Measurements from ENCODE around the gene SRR.

The SRR gene

DNA sequence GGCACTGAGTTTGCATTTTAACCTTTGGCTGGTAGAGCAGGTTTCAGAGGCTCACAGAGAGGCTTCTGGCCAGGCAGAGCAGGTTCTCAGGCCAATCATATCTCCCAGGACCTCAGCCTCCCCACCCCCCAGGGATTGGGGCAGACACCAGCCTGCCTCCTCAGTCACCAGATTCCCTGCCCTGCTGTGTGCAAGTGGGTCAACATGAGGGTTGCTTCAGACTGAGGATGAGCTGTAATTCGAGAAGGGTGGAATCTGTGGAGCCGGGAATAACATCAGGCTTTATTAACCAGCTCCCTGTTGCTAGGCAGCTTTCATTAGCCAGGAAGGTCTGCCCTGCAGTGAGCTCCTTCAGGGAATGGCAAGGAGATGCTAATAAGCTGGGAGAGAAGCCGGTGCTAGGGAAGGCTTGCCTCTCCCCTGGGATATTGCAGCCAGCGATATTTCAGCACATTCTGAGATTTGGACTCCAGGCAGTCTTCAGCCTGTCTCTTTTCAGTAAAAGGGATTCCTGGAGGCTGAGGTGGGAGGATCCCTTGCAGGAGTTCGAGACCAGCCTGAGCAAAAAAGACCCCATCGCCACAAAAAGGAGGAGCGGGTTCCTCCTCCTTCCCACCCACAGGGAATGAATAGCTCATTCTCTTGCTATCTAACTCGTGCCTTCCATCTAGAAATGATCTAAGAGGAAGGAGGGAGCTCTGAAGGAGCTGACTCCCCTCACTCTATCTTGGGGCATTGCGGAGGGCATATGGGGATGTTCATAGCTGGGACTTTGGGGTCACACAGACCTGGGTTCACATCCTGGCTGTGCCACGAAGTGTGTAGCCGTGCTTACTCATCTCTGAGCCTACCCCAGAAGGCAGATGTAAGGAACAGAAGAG, 44.3 kb downstream of the SRR start:
- peak; percentile 93 for DNase-seq

DNA sequence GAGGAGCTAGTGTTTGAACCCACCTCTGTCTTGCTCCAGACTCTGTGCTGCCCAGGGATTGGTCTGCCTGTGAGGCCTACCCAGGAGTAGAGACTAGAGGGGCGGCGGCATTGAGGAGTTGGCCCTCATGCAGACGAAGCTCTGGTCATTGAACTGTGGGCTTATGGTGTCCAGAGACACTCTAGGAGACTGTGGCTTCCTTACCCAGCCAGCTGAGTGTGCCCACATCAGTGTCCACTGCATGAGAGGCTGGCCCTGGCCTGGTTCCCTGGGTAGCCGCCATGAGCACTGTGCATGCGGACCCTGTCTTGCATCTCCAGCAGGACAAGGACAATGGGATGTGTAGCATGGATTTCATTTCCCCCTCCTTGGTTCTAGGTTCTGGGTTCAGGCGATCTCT, 47.5 kb downstream of the SRR start:
- no peak for DNase-seq

DNA sequence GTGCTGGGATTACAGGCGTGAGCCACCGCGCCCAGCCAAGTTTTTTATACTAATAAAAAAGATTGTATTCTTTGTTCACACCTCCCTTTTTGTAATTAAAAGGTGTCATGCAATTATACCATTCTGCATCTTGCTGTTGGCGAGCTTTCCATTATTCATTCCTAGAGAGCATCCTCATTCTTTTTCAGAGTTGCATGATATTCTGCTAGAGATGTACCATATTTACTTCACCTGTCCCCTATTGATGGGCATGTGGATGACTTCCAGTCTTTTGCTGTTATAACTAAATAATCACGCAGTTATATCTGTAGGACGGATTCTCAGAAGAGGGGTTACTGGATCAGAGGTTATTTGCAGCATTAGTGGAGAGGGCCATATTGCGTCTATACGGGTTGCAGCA, 50.6 kb downstream of the SRR start:
- no peak for DNase-seq

- DNase-seq, result no peak
Measured at GRCh38 chr17:2357237-2357636, 53.5 kb downstream of the SRR start.

DNA sequence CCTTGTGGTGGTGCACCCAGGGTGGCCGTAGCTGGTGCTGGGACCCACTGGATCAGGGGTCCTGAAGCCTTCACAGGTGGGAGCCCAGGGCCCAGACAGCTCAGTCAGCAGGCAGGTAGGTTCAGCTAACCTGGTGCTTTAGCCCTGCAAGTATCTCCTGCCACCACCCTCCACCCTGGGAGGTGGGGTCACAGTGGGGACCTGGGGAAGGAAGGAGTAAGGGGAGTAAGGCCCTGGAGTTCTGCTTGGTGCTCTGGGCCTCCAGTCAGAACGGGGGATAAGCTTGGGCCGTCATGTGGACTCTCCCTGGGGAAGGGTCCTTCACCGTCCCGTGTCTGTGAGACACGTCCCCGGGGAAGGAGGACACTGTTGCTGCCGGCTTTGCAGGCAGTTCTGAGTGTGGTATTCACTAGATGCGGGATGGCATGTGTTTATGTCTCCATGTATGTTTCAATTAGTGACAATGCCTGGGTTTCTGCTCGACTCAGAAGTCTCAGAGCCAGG, 54.2 kb downstream of the SRR start:
- DNase-seq, result no peak

DNA sequence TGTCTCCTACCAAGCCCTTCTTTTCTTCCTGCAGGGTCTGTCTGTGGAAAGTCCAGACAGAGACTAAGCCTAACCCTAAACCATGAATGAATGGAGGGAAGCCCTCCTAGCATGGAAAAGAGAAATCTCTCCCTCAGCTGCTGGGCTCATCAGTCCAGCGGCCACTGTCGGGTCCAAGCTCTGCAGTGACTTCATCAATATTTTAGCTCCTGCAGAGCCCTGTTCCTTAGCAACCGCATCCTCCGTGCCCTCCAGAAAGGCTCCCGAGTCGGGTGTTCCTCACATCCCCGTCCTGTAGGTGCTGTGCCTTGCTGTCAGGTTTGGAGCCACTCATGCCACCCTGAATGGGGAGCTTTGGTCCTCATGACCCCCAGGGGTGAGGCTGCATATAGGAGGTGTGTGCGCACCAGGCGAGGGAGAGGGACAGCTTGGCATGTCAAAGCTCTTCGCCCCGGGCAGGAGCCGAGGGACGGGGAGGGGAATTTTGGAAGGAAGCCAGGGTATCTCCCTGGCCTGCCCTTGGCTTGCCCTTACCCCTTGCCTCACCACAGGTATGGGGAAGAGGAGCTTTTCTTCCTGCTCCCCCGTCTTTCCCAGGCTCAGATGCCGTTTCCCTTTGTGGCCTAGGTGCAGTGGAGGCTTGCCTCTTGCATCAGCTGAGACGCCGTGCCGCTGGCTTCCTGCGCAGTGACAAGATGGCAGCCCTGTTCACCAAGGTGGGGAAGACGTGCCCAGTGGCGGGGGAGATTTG, 57.4 kb downstream of the SRR start:
- no peak for DNase-seq

- DNase-seq, result no peak
Measured at GRCh38 chr17:2362016-2362415, 58.3 kb downstream of the SRR start.

- no peak for DNase-seq
Measured at GRCh38 chr17:2362416-2362815, 58.7 kb downstream of the SRR start.

- no peak for DNase-seq
Measured at GRCh38 chr17:2362881-2363280, 59.1 kb downstream of the SRR start.

GRCh38 chr17:2363318-2363717, 59.6 kb downstream of the SRR start:
- DNase-seq, result no peak

- DNase-seq, result no peak
Measured at GRCh38 chr17:2363851-2364762, 60.4 kb downstream of the SRR start.

DNA sequence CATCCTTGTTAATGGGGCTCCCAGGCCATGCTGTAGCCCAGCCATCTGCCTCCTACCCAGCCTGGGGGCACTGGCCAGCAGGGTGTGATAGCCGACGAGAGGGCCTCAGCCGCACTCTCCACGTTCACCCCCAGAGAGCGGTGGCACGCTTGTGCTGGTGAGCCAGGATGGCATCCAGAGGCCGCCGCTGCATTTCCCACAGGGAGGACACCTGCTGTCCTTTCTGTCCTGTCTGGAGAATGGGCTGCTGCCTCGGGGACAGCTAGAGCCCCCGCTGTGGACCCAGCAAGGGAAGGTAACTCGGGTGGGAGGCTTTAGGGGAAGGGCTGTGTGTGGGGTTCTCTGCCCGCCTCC, 61.0 kb downstream of the SRR start:
- DNase-seq, result no peak

DNA sequence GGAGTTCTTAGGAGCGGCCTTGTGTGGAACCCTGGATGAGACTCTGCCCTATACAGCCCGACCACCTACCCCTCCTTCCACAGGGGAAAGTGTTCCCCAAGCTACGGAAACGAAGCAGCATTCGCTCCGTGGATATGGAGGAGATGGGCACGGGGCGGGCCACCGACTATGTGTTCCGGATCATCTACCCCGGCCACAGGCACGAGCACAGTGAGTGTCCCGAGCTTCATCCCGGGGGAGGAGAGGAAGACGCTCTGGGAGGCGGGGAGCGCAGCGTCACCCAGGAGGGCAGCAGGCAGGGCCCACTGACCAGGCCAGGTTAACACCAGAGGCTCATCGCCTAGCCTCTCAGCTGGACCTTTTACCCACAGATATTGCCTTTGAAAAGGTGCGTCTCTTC, 61.4 kb downstream of the SRR start:
- DNase-seq, result no peak

GRCh38 chr17:2366747-2367494, 63.2 kb downstream of the SRR start:
- no peak for DNase-seq

GRCh38 chr17:2368359-2368758, 64.6 kb downstream of the SRR start:
- no peak for DNase-seq

DNA sequence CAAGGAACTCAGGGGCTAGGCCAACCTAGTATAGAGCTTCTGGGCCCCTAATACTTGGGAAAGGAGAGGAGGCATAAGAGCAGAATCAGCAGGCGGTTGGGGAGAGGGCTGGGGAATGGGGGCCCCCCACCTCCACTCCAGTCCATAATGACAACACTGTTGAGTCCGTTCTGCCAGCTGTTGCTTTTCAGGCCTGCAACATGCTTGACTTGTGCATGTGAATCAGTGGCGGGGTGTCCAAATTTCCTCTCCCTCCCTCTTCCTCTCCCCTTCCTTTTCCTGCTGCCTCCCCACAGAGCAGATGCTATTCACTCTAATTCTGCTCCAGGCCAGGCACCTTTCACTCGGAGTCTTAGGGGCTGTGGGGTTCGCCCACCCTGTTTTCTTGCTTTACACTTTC, 65.3 kb downstream of the SRR start:
- DNase-seq, result no peak

- DNase-seq, result peak; percentile 4
Measured at GRCh38 chr17:2369551-2370210, 65.9 kb downstream of the SRR start.

DNA sequence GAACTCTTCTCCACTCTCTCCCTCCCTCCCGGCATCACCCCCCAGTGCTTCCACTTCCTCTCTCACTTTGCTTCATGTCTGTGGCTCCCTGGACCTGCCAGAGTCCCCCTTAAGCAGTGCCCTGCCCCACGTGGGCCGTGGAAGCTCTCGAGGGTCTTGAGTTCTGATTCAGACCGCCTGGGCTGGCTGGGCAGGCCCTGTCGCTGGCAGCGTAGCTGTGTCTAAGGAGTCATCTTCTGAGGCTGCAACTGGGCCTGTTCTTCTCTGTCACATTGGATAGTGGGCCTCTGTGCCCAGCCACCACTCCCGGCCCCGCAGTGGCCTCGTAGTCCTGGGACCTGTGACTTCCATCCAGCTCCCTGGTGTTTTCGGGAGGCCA, 66.5 kb downstream of the SRR start:
- no peak for DNase-seq

GRCh38 chr17:2371183-2372130, 67.7 kb downstream of the SRR start:
- no peak for DNase-seq

GRCh38 chr17:2372180-2372579, 68.4 kb downstream of the SRR start:
- DNase-seq, result no peak

DNA sequence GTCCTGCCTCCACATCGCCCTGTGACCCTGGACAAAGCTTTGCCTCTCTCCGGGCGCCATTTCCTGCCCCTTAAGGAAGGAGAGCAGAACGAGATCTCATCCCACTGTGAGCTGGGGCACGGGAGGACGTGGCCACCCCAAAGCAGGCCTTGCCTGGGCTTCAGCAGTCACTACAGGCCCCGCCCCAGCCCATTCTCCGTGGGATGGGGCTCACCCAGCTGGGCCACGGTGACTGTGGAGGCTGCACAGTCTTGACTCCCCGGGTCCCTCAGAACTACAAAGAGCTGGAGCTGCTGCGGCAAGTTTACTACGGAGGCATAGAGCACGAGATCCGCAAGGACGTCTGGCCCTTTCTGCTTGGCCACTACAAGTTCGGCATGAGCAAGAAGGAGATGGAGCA, 68.9 kb downstream of the SRR start:
- DNase-seq, result no peak
